GM19193 (cell line): ENCODE results near the gene SGSH.

Experiments
- POLR2A ChIP-seq: IDR thresholded peaks from 4 replicates; pipeline ENCODE4 v1.6.1; 2011; ENCODE audit not compliant: insufficient read depth, insufficient read length; ENCODE audit errors: extremely low read depth

The SGSH gene

DNA sequence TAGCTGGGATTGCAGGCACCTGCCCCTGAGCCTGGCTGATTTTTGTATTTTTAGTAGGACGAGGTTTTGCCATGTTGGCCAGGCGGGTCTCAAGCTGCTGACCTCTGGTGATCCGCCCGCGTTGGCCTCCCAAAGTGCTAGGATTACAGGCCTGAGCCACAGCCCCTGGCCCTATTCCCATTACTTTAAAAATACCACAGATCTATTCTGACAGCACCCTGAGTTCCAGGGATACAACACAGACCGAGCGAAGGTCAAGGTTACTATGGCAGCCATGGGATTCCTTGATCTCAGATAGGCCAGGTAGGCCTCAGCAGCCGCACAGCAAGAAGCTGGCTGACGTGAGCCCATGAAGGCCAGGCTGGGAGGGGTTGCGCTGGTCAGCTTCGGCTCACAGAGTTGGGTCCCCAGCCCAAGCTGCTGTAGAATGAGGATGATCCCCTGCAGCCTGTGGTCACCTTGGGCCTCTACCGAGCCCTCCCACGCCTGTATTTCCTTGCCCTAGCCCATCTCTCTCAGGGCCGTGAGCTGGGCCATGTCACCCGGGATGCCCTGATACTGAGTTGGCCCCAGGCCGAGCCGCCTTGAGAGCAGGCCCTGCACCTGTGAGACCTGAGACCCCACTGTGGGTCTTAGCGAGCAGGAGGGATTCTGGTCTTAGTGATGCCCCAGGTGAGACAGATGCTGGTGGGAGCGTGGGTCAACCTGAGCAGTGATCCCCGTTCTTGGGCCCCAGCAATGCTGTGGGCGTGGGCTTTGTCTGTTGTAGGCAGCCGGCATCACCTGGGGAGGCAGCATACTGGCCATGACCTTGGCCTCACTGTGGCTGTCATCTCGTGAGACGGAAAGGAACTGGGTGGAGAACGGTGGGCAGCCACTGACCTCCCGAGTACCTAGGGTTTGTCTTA lies 23.6 kb upstream of the SGSH start:
- no peak for TF ChIP-seq POLR2A

DNA sequence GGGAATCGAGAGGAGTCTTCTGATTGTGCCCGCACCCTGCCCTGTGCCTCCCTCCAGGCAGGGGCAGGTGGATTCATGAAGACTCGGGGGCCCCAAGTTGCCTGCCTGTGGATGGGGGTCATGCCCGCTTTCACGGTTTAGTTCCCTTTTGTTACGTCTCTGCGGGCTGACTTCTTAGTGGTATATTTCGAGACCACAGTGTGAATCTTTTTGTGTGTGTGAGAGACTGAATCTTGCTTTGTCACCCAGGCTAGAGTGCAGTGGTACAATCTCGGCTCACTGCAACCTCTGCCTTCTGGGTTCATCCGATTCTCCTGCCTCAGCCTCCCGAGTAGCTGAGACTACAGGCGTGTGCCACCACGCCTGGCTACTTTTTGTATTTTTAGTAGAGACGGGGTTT lies 22.4 kb upstream of the SGSH start:
- no peak for TF ChIP-seq POLR2A

DNA sequence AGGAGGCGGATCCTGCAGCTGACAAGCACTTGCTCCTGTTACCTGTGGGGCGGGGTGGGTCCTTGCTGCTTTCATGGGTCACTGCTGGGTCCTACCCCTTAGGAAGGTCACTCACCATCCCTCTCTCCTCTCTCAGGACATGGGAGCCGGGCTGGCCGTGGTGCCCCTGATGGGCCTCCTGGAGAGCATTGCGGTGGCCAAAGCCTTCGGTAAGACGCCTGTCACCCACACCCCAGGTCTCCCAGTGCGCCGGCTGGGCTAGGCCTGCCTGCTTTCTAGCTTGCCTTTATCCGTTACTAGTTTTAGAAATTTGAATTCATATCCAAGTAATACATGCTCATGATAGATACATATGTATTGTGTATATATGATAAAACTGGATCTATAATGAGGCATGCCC lies 17.3 kb upstream of the SGSH start:
- no peak for TF ChIP-seq POLR2A

DNA sequence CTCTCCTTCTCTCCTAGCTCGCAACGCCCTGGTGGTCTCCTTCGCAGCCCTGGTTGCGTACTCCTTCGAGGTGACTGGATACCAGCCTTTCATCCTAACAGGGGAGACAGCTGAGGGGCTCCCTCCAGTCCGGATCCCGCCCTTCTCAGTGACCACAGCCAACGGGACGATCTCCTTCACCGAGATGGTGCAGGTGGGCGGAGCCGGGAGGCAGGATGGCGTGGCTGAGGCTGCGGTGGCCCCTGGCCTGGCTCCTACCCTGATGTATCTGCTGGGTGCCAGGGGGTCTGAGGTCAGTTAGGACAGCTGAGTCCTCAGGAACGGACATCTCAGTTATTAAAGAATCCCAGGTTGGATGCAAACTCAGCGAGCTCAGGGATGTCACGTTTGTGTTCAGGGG lies 16.8 kb upstream of the SGSH start:
- TF ChIP-seq POLR2A: no peak

DNA sequence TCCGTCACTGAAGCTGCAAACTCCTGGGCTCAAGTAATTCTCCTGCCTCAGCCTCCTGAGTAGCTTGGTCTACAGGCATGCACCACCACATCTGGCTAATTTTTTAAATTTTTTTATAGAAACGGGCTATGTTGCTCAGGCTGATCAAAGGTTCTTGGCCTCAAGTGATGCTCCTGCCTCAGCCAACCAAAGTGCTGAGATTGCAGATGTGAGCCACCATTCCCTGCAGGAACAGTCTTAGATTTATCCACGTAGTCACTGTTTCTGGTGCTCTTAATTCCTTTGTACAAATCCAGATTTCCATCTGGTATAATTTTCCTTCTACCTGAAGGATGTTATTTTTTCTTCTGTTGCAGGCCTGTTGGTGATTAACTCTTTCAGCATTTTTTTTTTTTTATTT lies 13.1 kb upstream of the SGSH start:
- no peak for TF ChIP-seq POLR2A

DNA sequence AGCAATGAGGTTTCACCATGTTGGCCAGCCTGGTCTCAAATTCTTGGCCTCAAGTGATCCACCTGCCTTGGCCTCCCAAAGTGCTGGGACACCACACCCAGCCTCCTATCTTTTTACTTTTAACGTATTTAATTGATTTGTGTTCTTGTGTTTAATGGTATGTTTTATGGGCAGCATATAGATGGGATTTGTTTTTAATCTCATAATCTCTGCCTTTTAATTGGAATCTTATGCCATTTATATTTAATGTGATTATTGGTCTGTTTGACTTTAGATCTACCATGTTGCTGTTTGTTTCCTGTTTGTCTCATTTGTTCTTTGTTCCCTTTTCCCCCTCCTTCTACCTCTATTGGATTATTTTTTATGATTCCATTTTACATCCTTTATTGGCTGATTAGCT lies 12.3 kb upstream of the SGSH start:
- no peak for TF ChIP-seq POLR2A

DNA sequence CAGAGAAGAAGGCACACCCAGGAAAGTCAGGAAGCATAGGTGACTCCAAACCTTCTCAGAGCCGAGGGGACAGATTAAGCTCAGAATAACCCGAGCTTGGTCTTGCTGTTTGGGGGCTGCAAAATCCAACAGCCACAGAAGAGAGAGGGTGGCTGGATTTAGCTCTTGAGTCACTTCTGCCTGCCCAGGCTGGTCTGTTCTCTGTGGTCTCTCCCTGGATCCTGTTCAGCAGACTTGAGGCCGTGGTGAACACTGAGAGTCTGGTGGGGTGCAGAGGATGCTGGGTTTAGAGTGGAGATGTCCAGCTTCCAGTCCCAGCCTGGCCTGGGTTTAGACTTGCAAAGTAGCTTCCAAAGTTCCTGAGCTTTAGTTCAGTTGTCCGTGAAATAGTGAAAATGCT lies 8.9 kb upstream of the SGSH start:
- no peak for TF ChIP-seq POLR2A

DNA sequence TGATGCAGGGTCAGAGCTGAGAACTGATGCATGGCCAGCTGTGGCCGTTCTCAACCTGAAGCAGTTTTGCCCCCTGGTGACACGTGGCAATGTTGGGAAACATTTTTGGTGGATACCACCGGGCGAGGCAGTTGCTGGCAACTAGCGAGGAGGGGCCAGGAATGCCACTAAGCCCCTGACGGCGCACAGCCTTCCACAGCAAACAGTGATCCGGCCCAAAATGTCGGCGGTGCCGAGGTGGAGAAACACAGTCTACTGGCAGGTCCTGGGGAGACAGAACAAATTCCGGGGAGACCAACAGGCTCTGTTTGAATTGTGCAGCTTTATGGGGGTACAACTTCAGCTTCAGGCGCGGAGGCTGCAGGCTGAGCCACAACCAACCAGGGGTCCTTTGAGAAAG lies 8.3 kb upstream of the SGSH start:
- TF ChIP-seq POLR2A: no peak

DNA sequence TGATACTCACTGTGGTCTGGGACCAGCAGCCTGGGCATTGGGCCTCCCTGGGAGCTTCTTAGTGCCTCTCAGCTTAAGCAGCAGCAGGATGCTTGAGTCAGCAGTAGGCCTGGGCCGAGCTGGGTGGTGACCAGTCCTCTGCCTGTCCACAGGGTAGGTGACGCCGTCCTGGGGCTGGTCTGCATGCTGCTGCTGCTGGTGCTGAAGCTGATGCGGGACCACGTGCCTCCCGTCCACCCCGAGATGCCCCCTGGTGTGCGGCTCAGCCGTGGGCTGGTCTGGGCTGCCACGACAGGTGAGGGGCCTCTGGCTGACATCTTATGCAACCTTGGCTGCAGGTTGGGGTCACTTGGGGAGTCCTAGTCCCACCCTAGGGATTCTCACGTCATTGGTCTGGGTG lies 7.5 kb upstream of the SGSH start:
- TF ChIP-seq POLR2A: no peak

DNA sequence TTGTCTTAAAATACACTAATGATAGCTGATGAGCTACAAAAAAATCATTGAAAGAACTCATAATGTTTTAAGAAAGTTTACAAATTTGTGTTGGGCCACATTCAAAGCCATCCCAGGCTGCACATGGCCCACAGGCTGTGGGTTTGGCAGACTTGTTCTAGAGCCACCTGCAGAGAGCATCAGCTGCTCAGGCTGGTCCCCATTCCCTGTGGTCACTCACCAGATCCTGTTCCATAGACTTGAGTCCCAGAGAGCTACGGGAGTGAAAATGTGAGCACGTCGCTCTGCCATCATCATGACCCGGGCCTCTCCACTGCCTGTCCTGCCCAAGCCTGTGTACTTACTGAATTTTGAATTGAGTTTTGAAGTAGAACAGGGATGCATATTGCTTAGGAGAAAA lies 7.0 kb upstream of the SGSH start:
- TF ChIP-seq POLR2A: no peak

DNA sequence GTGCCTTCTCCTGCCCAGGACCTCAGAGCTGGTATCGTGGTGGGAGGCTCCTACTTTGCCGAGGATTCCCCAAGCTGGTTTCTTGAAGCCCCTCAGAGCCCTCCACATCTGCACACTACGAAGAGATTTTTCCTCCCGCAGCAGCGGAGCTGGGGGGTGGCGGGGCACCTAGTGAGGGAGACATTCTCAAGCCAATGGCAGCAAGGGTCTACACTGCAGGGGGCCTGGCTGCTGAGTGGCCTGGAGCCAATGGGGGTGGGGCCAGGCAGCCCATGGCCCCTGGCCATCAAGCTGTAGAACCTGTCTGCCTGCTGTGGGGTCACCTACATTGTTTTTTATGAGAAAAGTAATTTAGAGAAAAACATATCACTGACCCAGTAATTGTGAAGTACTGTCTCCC lies 5.1 kb upstream of the SGSH start:
- TF ChIP-seq POLR2A: no peak

DNA sequence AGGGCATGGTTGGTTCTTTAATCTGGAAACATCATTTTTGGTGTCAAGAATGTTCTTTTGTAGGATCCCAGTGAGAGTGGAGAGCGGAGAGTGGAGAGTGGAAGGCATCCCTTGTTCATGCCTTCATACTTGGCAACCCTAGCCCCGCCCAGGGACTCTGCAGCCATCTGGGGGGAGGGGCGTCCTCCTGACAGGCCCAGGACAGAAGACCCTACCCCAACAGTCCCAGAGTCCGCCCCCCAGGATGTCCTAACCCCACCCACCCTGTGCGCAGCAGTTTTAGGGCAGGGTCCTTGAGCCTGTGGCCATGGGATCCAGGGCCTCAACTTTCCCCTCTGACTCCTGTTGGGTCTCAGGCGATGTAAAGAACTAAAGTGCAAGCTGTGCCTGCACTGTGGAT lies 4.5 kb upstream of the SGSH start:
- no peak for TF ChIP-seq POLR2A

DNA sequence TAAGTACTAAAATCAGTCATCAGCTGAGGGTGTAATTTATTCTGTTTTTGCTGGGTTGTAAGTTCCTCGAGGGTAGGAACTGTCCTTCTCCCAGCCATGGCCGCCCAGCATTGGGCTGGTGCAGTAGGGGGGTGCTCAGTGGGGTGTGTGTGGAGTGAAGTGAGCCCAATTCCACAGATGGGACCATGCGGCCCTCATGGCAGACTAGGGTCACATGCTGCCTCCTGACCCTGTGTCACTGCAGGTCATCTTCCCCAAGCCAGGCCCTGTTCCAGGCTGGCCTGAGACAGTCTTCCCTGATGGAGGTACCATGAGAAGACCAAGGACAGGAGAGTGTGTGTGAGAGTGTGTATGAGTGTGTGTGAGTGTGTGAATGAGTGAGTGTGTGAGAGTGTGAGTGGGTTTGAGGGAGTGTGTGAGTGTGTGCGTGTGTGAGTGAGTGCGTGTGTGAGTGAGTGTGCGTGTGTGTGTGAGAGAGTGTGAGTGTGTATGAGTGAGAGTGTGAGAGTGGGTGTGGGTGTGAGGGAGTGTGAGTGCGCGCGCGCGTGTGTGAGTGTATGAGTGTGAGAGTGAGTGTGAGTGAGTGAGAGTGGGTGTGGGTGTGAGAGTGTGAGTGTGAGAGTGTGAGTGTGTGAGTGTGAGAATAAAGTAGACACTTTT lies 3.8 kb upstream of the SGSH start:
- no peak for TF ChIP-seq POLR2A

DNA sequence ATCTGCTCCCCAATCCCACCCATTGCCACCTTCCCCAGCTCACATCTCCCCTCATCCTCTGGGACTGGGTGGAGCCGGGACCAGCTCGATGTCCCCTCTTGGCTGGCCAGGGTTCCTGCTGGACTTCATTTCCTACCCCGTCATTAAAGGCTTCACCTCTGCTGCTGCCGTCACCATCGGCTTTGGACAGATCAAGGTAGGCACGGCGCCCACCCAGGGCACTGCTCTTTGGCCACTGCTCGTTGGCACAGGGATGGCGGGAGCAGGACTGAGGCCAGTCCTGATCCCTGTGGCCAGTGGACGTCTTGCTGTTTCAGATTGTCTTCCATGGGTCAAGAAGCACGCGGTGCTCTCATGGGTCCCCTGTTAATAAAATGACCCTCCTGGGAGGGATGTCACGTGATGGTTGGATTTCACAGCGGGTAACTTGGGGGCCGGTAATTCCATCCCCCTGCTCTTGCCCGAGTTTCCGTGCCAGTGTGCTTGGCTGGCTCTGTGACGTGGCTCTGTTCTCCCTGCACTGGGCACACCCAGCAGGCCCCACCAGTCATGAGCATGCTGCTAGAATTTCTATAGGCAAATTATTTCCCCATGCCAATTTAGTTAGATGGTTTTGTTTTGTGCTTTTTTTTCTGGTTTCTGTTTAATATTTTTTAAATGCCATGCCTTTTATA lies 3.1 kb upstream of the SGSH start:
- TF ChIP-seq POLR2A: no peak

DNA sequence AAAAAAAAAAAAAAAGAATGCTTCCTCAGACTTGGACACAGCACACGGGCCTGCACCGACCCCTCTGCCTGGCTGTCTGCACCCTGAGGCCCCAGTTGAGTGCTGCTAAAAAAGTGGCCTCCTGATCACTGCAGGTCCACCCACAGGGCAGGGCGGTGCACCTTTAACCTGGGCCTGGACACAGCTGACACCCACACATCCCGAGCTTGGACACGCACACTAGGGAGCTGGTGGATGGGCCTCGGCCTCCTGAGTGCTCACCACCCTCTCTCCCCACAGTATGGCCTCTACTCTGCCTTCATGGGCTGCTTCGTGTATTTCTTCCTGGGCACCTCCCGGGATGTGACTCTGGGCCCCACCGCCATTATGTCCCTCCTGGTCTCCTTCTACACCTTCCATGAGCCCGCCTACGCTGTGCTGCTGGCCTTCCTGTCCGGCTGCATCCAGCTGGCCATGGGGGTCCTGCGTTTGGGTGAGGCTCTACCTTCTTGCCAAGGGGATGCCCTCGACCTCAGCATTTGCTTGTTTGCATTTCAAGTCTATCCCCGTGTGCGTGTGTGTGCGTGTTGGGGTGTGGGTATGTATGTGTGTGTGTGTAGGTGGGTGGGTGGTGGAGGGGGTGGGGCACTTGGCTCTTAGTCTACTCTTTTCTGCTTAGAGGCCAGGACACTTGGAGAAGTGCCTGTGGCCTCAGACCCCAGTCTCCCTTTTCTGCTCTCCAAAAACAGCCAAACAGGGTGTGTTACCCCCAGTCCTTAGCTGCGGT lies 2.4 kb upstream of the SGSH start:
- TF ChIP-seq POLR2A: no peak
